Cerebellar nuclear complex (tissue), 1 donor: ENCODE measurements around the gene MBNL1.
"Not testable (repeated sequence)": the region's sequence is repeated elsewhere in the genome, so short reads cannot be mapped to it uniquely, and the experiment has no call there.

Experiments
- DNase-seq, 2 experiments: peaks; one replicate each; lab custom pipeline; 2025; lab: John Stamatoyannopoulos, UW

MBNL1 gene

GRCh38 chr3:152319831-152320617 lies 51.3 kb downstream of the MBNL1 start:
- no peak for DNase-seq

GRCh38 chr3:152321200-152321954 lies 52.6 kb downstream of the MBNL1 start:
- DNase-seq, result no peak

GRCh38 chr3:152321955-152322377 lies 53.2 kb downstream of the MBNL1 start:
- no peak for DNase-seq

GRCh38 chr3:152322756-152323155 lies 54.0 kb downstream of the MBNL1 start:
- no peak for DNase-seq

- DNase-seq, result no peak
Observed at GRCh38 chr3:152323834-152324233, 55.1 kb downstream of the MBNL1 start.

GRCh38 chr3:152325136-152325535 lies 56.4 kb downstream of the MBNL1 start:
- no peak for DNase-seq

- no peak for DNase-seq
Observed at GRCh38 chr3:152327203-152327602, 58.5 kb downstream of the MBNL1 start.

GRCh38 chr3:152328841-152329240 lies 60.1 kb downstream of the MBNL1 start:
- no peak for DNase-seq

- DNase-seq, result no peak
Observed at GRCh38 chr3:152330559-152330958, 61.8 kb downstream of the MBNL1 start.

GRCh38 chr3:152331018-152331541 lies 62.4 kb downstream of the MBNL1 start:
- DNase-seq, result no peak

- DNase-seq, result no peak
Observed at GRCh38 chr3:152331998-152332397, 63.3 kb downstream of the MBNL1 start.

- DNase-seq, result no peak
Observed at GRCh38 chr3:152333928-152334327, 65.2 kb downstream of the MBNL1 start.

GRCh38 chr3:152334761-152335160 lies 66.0 kb downstream of the MBNL1 start:
- DNase-seq, result no peak

- DNase-seq, result no peak
Observed at GRCh38 chr3:152335273-152335672, 66.5 kb downstream of the MBNL1 start.

- DNase-seq, result not testable (repeated sequence)
Observed at GRCh38 chr3:152337337-152337736, 68.6 kb downstream of the MBNL1 start.

- no peak for DNase-seq
Observed at GRCh38 chr3:152338159-152338720, 69.5 kb downstream of the MBNL1 start.

- DNase-seq, result no peak
Observed at GRCh38 chr3:152339881-152340505, 71.3 kb downstream of the MBNL1 start.

GRCh38 chr3:152345233-152345632 lies 76.5 kb downstream of the MBNL1 start:
- DNase-seq, result no peak

- no peak for DNase-seq
Observed at GRCh38 chr3:152346058-152346457, 77.3 kb downstream of the MBNL1 start.

GRCh38 chr3:152346740-152347139 lies 78.0 kb downstream of the MBNL1 start:
- no peak for DNase-seq

GRCh38 chr3:152348436-152349177 lies 79.9 kb downstream of the MBNL1 start:
- DNase-seq, result no peak

GRCh38 chr3:152349392-152349791 lies 80.7 kb downstream of the MBNL1 start:
- DNase-seq, result no peak
